ENCODE measurements around the gene ID3. TPM values are rescaled to one million over a fixed set of nuclear protein-coding genes. Genes with fewer than 3 reads are reported as not detected.

ID3 gene
- polyA plus RNA-seq, 1 donor from 2014 or later = 8.0 TPM

DNA sequence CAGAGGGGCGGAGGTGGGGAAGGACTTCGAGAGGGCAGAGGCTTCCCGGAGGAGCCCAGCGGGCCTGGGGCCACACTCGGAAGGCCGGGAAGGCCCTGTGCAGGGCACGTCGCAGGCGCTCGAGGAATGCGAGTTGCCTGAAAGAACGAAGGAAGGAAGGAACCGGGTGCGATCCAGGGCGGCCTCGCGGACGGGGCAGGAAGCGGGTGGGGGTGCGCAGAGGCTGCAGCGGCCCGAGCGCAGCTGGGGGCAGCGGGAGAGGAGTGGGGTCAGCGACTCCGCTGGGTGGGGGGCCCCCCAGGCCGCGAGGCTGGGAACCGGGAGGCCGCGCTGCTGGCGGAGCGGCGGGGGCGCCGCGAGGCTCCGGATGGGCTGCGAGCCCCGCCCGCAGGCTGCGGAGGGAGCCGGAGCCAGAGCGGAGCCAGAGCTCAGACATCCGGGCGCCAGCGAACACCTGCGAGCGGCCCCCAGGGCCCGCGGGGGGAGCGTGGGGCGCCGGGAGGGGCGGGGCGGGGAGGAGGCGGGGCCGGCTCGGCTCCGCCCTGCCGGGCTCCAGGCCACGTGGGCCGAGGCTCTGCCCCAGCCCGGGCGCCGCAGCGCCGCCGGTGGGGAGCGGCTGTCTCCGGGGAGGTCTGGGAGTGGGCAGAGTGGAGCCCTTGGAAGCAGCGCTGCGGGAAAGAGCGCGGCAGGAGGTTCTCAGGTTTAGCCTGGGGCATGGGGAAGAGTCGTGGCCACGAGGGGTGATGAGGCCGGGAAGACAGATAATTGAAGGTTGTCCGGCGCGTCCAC, 4.6 kb downstream of the ID3 start:
- Histone ChIP-seq H3K4me2 (ENCODE audit: low read length) (peak overlapping the region; percentile 96), H3K36me3 (ENCODE audit: insufficient read depth, low read length) (no peaks in the 10 kb centered on the region), H3F3A (ENCODE audit: insufficient read depth, low read length, poor library complexity, severe bottlenecking) (peaks cover 4% of the 10 kb centered on the region), H4K20me1 (ENCODE audit: insufficient read depth) (no peaks in the 10 kb centered on the region), H3K4me3 (ENCODE audit: low read length) (peak overlapping the region; percentile 71), H2AFZ (ENCODE audit: low read depth, low read length) (peak overlapping the region; percentile 62), H3K27me3 (ENCODE audit: insufficient read depth, low read depth, low read length) (peaks cover 59% of the 10 kb centered on the region), H3K27ac (ENCODE audit: low read length) (no peak overlapping the region), H3K9me3 (ENCODE audit: low read length) (no peaks in the 10 kb centered on the region), H3K9me2 (ENCODE audit: insufficient read depth, low read length) (no peaks in the 10 kb centered on the region), H3K79me2 (replicated peaks; ENCODE audit: insufficient read depth, low read length) (no peaks in the 10 kb centered on the region), H3K9ac (ENCODE audit: low read length) (peak overlapping the region; percentile 72)
- TF ChIP-seq, protein P1, sequence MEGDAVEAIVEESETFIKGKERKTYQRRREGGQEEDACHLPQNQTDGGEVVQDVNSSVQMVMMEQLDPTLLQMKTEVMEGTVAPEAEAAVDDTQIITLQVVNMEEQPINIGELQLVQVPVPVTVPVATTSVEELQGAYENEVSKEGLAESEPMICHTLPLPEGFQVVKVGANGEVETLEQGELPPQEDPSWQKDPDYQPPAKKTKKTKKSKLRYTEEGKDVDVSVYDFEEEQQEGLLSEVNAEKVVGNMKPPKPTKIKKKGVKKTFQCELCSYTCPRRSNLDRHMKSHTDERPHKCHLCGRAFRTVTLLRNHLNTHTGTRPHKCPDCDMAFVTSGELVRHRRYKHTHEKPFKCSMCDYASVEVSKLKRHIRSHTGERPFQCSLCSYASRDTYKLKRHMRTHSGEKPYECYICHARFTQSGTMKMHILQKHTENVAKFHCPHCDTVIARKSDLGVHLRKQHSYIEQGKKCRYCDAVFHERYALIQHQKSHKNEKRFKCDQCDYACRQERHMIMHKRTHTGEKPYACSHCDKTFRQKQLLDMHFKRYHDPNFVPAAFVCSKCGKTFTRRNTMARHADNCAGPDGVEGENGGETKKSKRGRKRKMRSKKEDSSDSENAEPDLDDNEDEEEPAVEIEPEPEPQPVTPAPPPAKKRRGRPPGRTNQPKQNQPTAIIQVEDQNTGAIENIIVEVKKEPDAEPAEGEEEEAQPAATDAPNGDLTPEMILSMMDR (IDR thresholded peaks at IDR 0.05; ENCODE audit: poor library complexity, severe bottlenecking) = peak; percentile 40
- peak; percentile 68 for TF ChIP-seq MXI1 (conservative IDR thresholded peaks at IDR 0.05; ENCODE audit: poor library complexity, severe bottlenecking)
- TF ChIP-seq POLR2AphosphoS5 (IDR thresholded peaks at IDR 0.05) = no peak

DNA sequence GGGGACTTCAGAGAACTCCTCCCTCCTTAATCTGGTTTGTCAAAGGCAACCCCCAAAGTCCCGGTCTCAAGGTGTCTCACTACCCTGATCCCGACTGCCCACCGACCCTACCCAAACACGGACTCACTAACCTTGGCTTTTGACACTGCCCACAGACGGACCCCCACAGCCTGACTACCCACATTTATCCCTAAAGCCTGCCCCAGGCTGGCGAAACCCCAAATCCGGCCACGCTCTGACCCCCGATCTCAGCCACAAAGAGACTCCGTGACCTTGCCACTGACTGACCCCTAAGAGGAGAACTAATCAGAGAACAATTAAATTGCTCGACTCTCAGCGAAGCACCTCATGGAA, 5.2 kb downstream of the ID3 start:
- no peaks in the 10 kb centered on the region for H4K20me1 ChIP-seq (ENCODE audit: insufficient read depth)
- H3K36me3 ChIP-seq (ENCODE audit: insufficient read depth, low read length) = no peaks in the 10 kb centered on the region
- peaks cover 54% of the 10 kb centered on the region for H3K27me3 ChIP-seq (ENCODE audit: insufficient read depth, low read depth, low read length)
- H3K9me3 ChIP-seq (ENCODE audit: low read length) = no peaks in the 10 kb centered on the region
- H2AFZ ChIP-seq (ENCODE audit: low read depth, low read length) = peak overlapping the region; percentile 62
- H3K79me2 ChIP-seq (replicated peaks; ENCODE audit: insufficient read depth, low read length) = no peaks in the 10 kb centered on the region
- no peak overlapping the region for H3K27ac ChIP-seq (ENCODE audit: low read length)
- H3K9me2 ChIP-seq (ENCODE audit: insufficient read depth, low read length) = no peaks in the 10 kb centered on the region
- peak overlapping the region; percentile 96 for H3K4me2 ChIP-seq (ENCODE audit: low read length)
- H3F3A ChIP-seq (ENCODE audit: insufficient read depth, low read length, poor library complexity, severe bottlenecking) = peaks cover 4% of the 10 kb centered on the region
- no peak for TF ChIP-seq RAD21 (conservative IDR thresholded peaks at IDR 0.05)
- TF ChIP-seq SMC3 (conservative IDR thresholded peaks at IDR 0.05; ENCODE audit: poor library complexity) = no peak
- TF ChIP-seq, protein P1 (IDR thresholded peaks at IDR 0.05; ENCODE audit: poor library complexity, severe bottlenecking) = no peak
- TF ChIP-seq POLR2AphosphoS5 (IDR thresholded peaks at IDR 0.05) = no peak
- TF ChIP-seq EZH2 (IDR thresholded peaks at IDR 0.05; ENCODE audit: borderline replicate concordance, insufficient read depth, low read length, poor library complexity, severe bottlenecking) = no peak
- TF ChIP-seq, protein P2, sequence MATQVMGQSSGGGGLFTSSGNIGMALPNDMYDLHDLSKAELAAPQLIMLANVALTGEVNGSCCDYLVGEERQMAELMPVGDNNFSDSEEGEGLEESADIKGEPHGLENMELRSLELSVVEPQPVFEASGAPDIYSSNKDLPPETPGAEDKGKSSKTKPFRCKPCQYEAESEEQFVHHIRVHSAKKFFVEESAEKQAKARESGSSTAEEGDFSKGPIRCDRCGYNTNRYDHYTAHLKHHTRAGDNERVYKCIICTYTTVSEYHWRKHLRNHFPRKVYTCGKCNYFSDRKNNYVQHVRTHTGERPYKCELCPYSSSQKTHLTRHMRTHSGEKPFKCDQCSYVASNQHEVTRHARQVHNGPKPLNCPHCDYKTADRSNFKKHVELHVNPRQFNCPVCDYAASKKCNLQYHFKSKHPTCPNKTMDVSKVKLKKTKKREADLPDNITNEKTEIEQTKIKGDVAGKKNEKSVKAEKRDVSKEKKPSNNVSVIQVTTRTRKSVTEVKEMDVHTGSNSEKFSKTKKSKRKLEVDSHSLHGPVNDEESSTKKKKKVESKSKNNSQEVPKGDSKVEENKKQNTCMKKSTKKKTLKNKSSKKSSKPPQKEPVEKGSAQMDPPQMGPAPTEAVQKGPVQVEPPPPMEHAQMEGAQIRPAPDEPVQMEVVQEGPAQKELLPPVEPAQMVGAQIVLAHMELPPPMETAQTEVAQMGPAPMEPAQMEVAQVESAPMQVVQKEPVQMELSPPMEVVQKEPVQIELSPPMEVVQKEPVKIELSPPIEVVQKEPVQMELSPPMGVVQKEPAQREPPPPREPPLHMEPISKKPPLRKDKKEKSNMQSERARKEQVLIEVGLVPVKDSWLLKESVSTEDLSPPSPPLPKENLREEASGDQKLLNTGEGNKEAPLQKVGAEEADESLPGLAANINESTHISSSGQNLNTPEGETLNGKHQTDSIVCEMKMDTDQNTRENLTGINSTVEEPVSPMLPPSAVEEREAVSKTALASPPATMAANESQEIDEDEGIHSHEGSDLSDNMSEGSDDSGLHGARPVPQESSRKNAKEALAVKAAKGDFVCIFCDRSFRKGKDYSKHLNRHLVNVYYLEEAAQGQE (IDR thresholded peaks at IDR 0.05; ENCODE audit: borderline replicate concordance) = no peak
- TF ChIP-seq TAF1 (IDR thresholded peaks at IDR 0.05; ENCODE audit: low read depth) = no peak
- TF ChIP-seq EP300 (conservative IDR thresholded peaks at IDR 0.05; ENCODE audit: poor library complexity, severe bottlenecking) = no peak
- TF ChIP-seq MXI1 (conservative IDR thresholded peaks at IDR 0.05; ENCODE audit: poor library complexity, severe bottlenecking) = no peak
- peak overlapping the region; percentile 71 for H3K4me3 ChIP-seq (ENCODE audit: low read length)
- H3K9ac ChIP-seq (ENCODE audit: low read length) = peak overlapping the region; percentile 72

Measured in neural cell (in vitro differentiated cells).